NCI-H1105 (cell line): ENCODE data around the gene HMGN4.
A peak's percentile ranks its signal among the peaks of the same experiment; 100 is the strongest.

ENCODE experiments used
- DNase-seq: peaks from one replicate; lab custom pipeline; 2025; lab: John Stamatoyannopoulos, UW

Gene HMGN4

GRCh38 chr6:26552205-26552604 is 14.0 kb downstream of the HMGN4 start:
- no peak for DNase-seq

GRCh38 chr6:26552640-26553188 is 14.5 kb downstream of the HMGN4 start:
- DNase-seq, result no peak

- DNase-seq, result peak; percentile 82
Measured at GRCh38 chr6:26553264-26553634, 15.1 kb downstream of the HMGN4 start.

- peak; percentile 83 for DNase-seq
Measured at GRCh38 chr6:26553635-26554446, 15.7 kb downstream of the HMGN4 start.

GRCh38 chr6:26554447-26554696 is 16.2 kb downstream of the HMGN4 start:
- DNase-seq, result no peak

GRCh38 chr6:26554697-26555504 is 16.7 kb downstream of the HMGN4 start:
- no peak for DNase-seq

- DNase-seq, result no peak
Measured at GRCh38 chr6:26555505-26556262, 17.5 kb downstream of the HMGN4 start.

GRCh38 chr6:26556263-26557070 is 18.3 kb downstream of the HMGN4 start:
- no peak for DNase-seq

GRCh38 chr6:26561533-26562466 is 23.6 kb downstream of the HMGN4 start:
- no peak for DNase-seq

GRCh38 chr6:26563488-26563887 is 25.3 kb downstream of the HMGN4 start:
- DNase-seq, result no peak

- DNase-seq, result peak; percentile 93
Measured at GRCh38 chr6:26568601-26569432, 30.7 kb downstream of the HMGN4 start.

- DNase-seq, result no peak
Measured at GRCh38 chr6:26569433-26569764, 31.2 kb downstream of the HMGN4 start.

GRCh38 chr6:26570027-26570809 is 32.1 kb downstream of the HMGN4 start:
- no peak for DNase-seq

GRCh38 chr6:26571592-26572296 is 33.6 kb downstream of the HMGN4 start:
- DNase-seq, result peak; percentile 54

GRCh38 chr6:26575494-26575939 is 37.4 kb downstream of the HMGN4 start:
- no peak for DNase-seq

- no peak for DNase-seq
Measured at GRCh38 chr6:26576407-26576843, 38.3 kb downstream of the HMGN4 start.

GRCh38 chr6:26576929-26577719 is 39.0 kb downstream of the HMGN4 start:
- no peak for DNase-seq
